Measurements from ENCODE around the gene RIBC1.
"Not testable (repeated sequence)": the region's sequence is repeated elsewhere in the genome, so short reads cannot be mapped to it uniquely, and the experiment has no call there.

Gene RIBC1

GRCh38 chrX:53435997-53436396 is 13.3 kb downstream of the RIBC1 start:
- DNase-seq (ENCODE audit: low spot score) = peak; percentile 55

- no peak for DNase-seq (ENCODE audit: low spot score)
Measured at GRCh38 chrX:53437206-53437605, 14.5 kb downstream of the RIBC1 start.

- DNase-seq (ENCODE audit: low spot score) = no peak
Measured at GRCh38 chrX:53438174-53438831, 15.6 kb downstream of the RIBC1 start.

- no peak for DNase-seq (ENCODE audit: low spot score)
Measured at GRCh38 chrX:53438832-53439230, 16.2 kb downstream of the RIBC1 start.

GRCh38 chrX:53440101-53440500 is 17.4 kb downstream of the RIBC1 start:
- no peak for DNase-seq (ENCODE audit: low spot score)

GRCh38 chrX:53440621-53441517 is 18.2 kb downstream of the RIBC1 start:
- DNase-seq (ENCODE audit: low spot score) = peak; percentile 69

- peak; percentile 94 for DNase-seq (ENCODE audit: low spot score)
Measured at GRCh38 chrX:53441531-53442321, 19.1 kb downstream of the RIBC1 start.

GRCh38 chrX:53442322-53442631 is 19.6 kb downstream of the RIBC1 start:
- no peak for DNase-seq (ENCODE audit: low spot score)

GRCh38 chrX:53445977-53446376 is 23.3 kb downstream of the RIBC1 start:
- DNase-seq (ENCODE audit: low spot score) = peak; percentile 40

GRCh38 chrX:53447441-53447840 is 24.8 kb downstream of the RIBC1 start:
- no peak for DNase-seq (ENCODE audit: low spot score)

GRCh38 chrX:53449632-53450031 is 27.0 kb downstream of the RIBC1 start:
- no peak for DNase-seq (ENCODE audit: low spot score)

- DNase-seq (ENCODE audit: low spot score) = no peak
Measured at GRCh38 chrX:53452812-53453211, 30.1 kb downstream of the RIBC1 start.

GRCh38 chrX:53456254-53456653 is 33.6 kb downstream of the RIBC1 start:
- peak; percentile 24 for DNase-seq (ENCODE audit: low spot score)

GRCh38 chrX:53458082-53458481 is 35.4 kb downstream of the RIBC1 start:
- peak; percentile 27 for DNase-seq (ENCODE audit: low spot score)

GRCh38 chrX:53468659-53469058 is 46.0 kb downstream of the RIBC1 start:
- not testable (repeated sequence) for DNase-seq (ENCODE audit: low spot score)

- DNase-seq (ENCODE audit: low spot score) = peak; percentile 9
Measured at GRCh38 chrX:53471346-53471745, 48.7 kb downstream of the RIBC1 start.

- no peak for DNase-seq (ENCODE audit: low spot score)
Measured at GRCh38 chrX:53474707-53475106, 52.0 kb downstream of the RIBC1 start.

- DNase-seq (ENCODE audit: low spot score) = peak; percentile 45
Measured at GRCh38 chrX:53476371-53476770, 53.7 kb downstream of the RIBC1 start.

GRCh38 chrX:53479301-53479700 is 56.6 kb downstream of the RIBC1 start:
- no peak for DNase-seq (ENCODE audit: low spot score)
